T-helper 2 cell treated with Interferon-gamma antibody and Interleukin-4, amounts not matched to agents 5 μg/mL and 100 μg/mL, for 36 hours (primary cell): ENCODE measurements around the gene FAM241A.

ENCODE experiments used
- DNase-seq: peaks from one replicate; pipeline ENCODE4 v3.0.0; 2021; ENCODE audit warnings: low spot score
- H3K27ac Mint-ChIP-seq: one replicate; pipeline ENCODE4 v1.8.0; 2021; ENCODE audit warnings: mild to moderate bottlenecking, mixed read lengths
- H3K27me3 Mint-ChIP-seq: one replicate; pipeline ENCODE4 v1.8.0; 2021; ENCODE audit warnings: low read depth, mixed read lengths
- H3K36me3 Mint-ChIP-seq: one replicate; pipeline ENCODE4 v1.8.0; 2021; ENCODE audit warnings: low read depth, mixed read lengths
- H3K4me1 Mint-ChIP-seq: one replicate; pipeline ENCODE4 v1.8.0; 2021; ENCODE audit warnings: low read depth, mixed read lengths
- H3K4me3 Mint-ChIP-seq: one replicate; pipeline ENCODE4 v1.8.0; 2022; ENCODE audit warnings: mild to moderate bottlenecking, moderate library complexity, mixed read lengths
- H3K9me3 Mint-ChIP-seq: one replicate; pipeline ENCODE4 v1.8.0; 2021; ENCODE audit warnings: mixed read lengths

FAM241A gene

GRCh38 chr4:112119353-112119783 is 25.9 kb upstream of the FAM241A start:
- H3K27ac Mint-ChIP-seq: peak overlapping the region; percentile 87
- peaks cover 4% of the 10 kb centered on the region for H3K27me3 Mint-ChIP-seq
- H3K4me1 Mint-ChIP-seq: peaks cover 16% of the 10 kb centered on the region
- peaks cover 5% of the 10 kb centered on the region for H3K36me3 Mint-ChIP-seq
- H3K9me3 Mint-ChIP-seq: peaks cover 8% of the 10 kb centered on the region
- H3K4me3 Mint-ChIP-seq: peak overlapping the region; percentile 60
- DNase-seq: peak; percentile 34

DNA sequence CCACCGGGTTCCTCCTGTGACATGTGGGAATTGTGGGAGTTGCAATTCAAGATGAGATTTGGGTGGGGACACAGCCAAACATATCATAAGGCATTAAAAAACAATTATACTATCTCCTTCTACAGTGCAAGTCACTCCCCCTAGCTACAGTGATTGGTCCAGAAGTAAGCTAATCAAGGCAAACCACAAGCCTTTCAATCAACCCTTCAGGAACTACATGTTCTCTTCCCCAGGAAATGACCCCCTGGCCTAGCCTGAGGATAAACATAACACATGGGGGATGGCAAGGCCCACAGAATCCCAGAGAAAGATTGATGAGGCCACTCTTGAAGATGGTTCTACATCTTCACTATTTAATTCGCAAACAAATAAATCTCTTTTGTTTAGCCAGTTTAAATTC is 25.2 kb upstream of the FAM241A start:
- Mint-ChIP-seq H3K4me1 (peaks cover 16% of the 10 kb centered on the region), H3K36me3 (peaks cover 5% of the 10 kb centered on the region), H3K27me3 (peaks cover 10% of the 10 kb centered on the region), H3K4me3 (peak overlapping the region; percentile 60), H3K9me3 (peaks cover 8% of the 10 kb centered on the region), H3K27ac (peak overlapping the region; percentile 87)
- no peak for DNase-seq

- Mint-ChIP-seq H3K4me1 (peaks cover 5% of the 10 kb centered on the region), H3K27me3 (peaks cover 30% of the 10 kb centered on the region), H3K27ac (no peak overlapping the region)
Observed at GRCh38 chr4:112125416-112125815, 19.8 kb upstream of the FAM241A start.

GRCh38 chr4:112127048-112127637 is 18.1 kb upstream of the FAM241A start:
- Mint-ChIP-seq H3K36me3 (no peaks in the 10 kb centered on the region), H3K4me3 (no peak overlapping the region), H3K4me1 (peaks cover 2% of the 10 kb centered on the region), H3K9me3 (no peaks in the 10 kb centered on the region), H3K27ac (no peak overlapping the region), H3K27me3 (peaks cover 30% of the 10 kb centered on the region)
- no peak for DNase-seq

More at GRCh38 chr4:112125416-112125815, 19.8 kb upstream of the FAM241A start:
- Mint-ChIP-seq H3K9me3 (peaks cover 2% of the 10 kb centered on the region), H3K36me3 (peaks cover 1% of the 10 kb centered on the region), H3K4me3 (no peak overlapping the region)
- no peak for DNase-seq

- H3K4me3 Mint-ChIP-seq: no peak overlapping the region
- peaks cover 2% of the 10 kb centered on the region for H3K4me1 Mint-ChIP-seq
- DNase-seq: no peak
- no peaks in the 10 kb centered on the region for H3K9me3 Mint-ChIP-seq
- no peak overlapping the region for H3K27ac Mint-ChIP-seq
- H3K27me3 Mint-ChIP-seq: peaks cover 32% of the 10 kb centered on the region
- H3K36me3 Mint-ChIP-seq: no peaks in the 10 kb centered on the region
Observed at GRCh38 chr4:112127803-112128202, 17.5 kb upstream of the FAM241A start.

DNA sequence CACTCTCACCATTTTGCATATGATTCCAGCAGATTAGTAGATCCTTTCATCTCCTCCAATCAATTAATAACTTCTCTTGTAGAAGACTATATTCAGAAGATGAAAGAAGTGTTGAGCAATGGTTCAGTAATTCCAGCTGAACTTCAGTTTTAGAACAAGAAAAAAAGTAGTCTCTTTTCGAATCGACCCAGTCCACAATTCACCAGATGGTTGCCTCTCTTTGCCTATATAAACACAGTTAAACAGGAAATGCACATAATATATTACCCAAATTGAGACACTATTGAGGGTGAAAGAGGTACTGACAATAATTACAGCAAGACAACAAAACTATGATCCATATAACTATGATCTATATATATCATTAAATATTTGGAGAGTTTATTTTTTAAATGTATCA is 16.8 kb upstream of the FAM241A start:
- Mint-ChIP-seq H3K4me1 (peaks cover 2% of the 10 kb centered on the region), H3K27ac (no peak overlapping the region), H3K27me3 (peaks cover 35% of the 10 kb centered on the region), H3K36me3 (no peaks in the 10 kb centered on the region), H3K9me3 (no peaks in the 10 kb centered on the region), H3K4me3 (no peak overlapping the region)
- no peak for DNase-seq

- Mint-ChIP-seq H3K4me1 (peaks cover 2% of the 10 kb centered on the region), H3K27ac (no peak overlapping the region), H3K9me3 (no peaks in the 10 kb centered on the region)
Observed at GRCh38 chr4:112130906-112131305, 14.3 kb upstream of the FAM241A start.

DNA sequence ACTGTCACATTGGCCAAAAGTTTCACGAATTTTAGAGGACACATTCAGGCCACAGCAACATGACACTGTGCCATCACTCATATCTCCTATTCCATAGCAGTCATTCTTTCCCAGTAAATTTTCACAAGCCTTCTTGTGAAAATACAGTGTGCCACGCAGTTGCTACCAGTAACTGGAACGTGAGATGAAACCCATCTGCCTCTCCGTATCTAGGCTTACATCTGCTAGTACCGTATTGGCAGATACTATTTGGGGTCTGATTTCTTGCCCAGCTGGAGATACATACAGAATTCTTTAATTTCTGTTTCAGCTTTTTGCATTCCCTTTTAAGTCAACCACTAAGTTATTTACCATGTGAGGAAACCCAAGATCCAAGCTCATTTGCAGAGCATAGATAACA is 8.7 kb upstream of the FAM241A start:
- Mint-ChIP-seq H3K27me3 (peaks cover 27% of the 10 kb centered on the region), H3K36me3 (no peaks in the 10 kb centered on the region), H3K4me3 (no peak overlapping the region), H3K9me3 (no peaks in the 10 kb centered on the region), H3K4me1 (peaks cover 5% of the 10 kb centered on the region), H3K27ac (no peak overlapping the region)
- DNase-seq: no peak

More at GRCh38 chr4:112130906-112131305, 14.3 kb upstream of the FAM241A start:
- Mint-ChIP-seq H3K4me3 (no peak overlapping the region), H3K36me3 (no peaks in the 10 kb centered on the region), H3K27me3 (peaks cover 29% of the 10 kb centered on the region)
- DNase-seq: no peak

GRCh38 chr4:112138538-112138937 is 6.7 kb upstream of the FAM241A start:
- H3K36me3 Mint-ChIP-seq: no peaks in the 10 kb centered on the region
- peaks cover 5% of the 10 kb centered on the region for H3K4me1 Mint-ChIP-seq
- peaks cover 21% of the 10 kb centered on the region for H3K27me3 Mint-ChIP-seq
- DNase-seq: no peak
- no peak overlapping the region for H3K27ac Mint-ChIP-seq
- H3K4me3 Mint-ChIP-seq: no peak overlapping the region
- no peaks in the 10 kb centered on the region for H3K9me3 Mint-ChIP-seq

DNA sequence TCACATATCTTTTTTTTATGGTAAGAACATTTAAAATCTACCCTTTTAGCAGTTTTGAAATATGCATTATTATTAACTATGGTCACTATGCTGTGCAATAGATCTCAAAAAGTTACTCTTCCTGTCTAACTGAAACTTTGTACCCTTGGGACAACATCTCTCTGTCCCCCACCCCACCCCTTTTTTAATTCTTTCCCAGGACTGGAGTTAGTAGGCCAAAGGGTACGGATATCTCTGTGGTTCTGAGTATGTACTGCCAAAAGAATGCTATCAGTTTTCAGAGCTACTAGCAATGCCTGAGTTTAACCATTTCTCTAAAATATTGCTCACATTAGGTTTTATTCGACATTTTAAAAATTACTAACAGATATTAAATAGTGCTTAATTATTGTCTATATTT is 4.7 kb upstream of the FAM241A start:
- H3K27ac Mint-ChIP-seq: no peak overlapping the region
- peaks cover 14% of the 10 kb centered on the region for H3K27me3 Mint-ChIP-seq
- peaks cover 17% of the 10 kb centered on the region for H3K4me1 Mint-ChIP-seq
- H3K9me3 Mint-ChIP-seq: no peaks in the 10 kb centered on the region
- H3K4me3 Mint-ChIP-seq: no peak overlapping the region
- H3K36me3 Mint-ChIP-seq: no peaks in the 10 kb centered on the region
- no peak for DNase-seq

DNA sequence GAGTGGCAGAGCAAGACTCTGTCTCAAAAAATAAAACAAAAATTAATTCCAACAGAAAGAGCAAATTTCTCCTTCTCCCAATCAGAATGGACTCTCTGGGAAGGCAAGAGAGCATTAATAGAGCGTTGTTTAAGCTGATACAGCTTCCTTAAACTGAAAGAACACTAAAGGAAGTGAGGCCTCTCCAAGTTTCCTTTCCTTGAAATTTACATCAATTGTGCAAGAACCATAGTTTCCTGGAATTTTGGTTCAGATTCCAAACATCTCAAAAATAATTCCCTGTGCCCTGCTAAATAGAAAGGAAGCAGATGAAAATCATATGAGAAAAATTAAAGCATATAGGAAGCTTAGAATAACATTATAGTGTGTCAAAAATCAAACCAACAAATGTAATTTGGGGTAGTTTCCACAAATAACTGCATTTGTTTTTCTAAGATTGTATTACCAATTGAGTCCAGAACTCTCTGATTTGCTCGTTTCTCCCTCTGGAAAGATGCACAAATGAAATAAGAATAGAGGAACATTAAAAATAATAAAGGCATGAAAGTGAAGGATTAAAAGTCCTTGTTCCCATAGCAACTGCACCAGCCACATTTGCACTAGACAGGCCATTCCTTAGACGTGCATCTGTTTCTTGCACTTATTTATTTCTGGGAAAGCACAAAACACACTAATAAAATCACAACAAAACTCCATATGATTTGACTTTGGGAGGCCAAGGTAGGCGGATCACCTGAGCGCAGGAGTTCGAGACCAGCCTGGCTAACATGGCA is 3.7 kb upstream of the FAM241A start:
- Mint-ChIP-seq H3K4me1 (peaks cover 20% of the 10 kb centered on the region), H3K27me3 (peaks cover 8% of the 10 kb centered on the region), H3K36me3 (no peaks in the 10 kb centered on the region), H3K9me3 (no peaks in the 10 kb centered on the region), H3K27ac (no peak overlapping the region), H3K4me3 (no peak overlapping the region)
- DNase-seq: no peak

DNA sequence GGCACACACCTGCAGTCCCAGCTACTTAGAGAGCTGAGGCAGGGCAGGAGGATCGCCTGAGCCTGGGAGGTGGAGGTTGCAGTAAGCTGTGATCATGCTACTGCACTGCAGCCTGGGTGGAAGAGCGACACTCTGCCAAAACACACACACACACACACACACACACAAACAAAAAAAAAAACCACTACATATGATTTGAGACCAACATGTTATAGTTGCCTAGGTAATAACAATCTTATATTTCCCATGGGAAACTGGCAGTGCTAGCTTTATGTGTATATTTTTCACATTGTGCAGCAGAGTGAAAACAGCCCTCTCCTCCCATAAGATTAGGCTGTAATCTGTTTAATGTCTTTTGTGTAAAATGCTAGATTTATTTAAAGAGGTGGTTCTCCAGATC is 3.1 kb upstream of the FAM241A start:
- Mint-ChIP-seq H3K4me1 (peaks cover 25% of the 10 kb centered on the region), H3K4me3 (no peak overlapping the region)

GRCh38 chr4:112143781-112144180 is 1.5 kb upstream of the FAM241A start:
- no peaks in the 10 kb centered on the region for H3K9me3 Mint-ChIP-seq
- H3K4me3 Mint-ChIP-seq: no peak overlapping the region
- no peak overlapping the region for H3K27ac Mint-ChIP-seq
- H3K27me3 Mint-ChIP-seq: no peaks in the 10 kb centered on the region
- H3K36me3 Mint-ChIP-seq: no peaks in the 10 kb centered on the region
- DNase-seq: no peak
- H3K4me1 Mint-ChIP-seq: peaks cover 38% of the 10 kb centered on the region

More for the DNA sequence above, 3.1 kb upstream of the FAM241A start:
- no peaks in the 10 kb centered on the region for H3K36me3 Mint-ChIP-seq
- H3K27me3 Mint-ChIP-seq: peaks cover 4% of the 10 kb centered on the region
- no peak overlapping the region for H3K27ac Mint-ChIP-seq
- no peak for DNase-seq
- no peaks in the 10 kb centered on the region for H3K9me3 Mint-ChIP-seq

GRCh38 chr4:112144546-112145325 is 518 bp upstream of the FAM241A start:
- Mint-ChIP-seq H3K4me3 (peak overlapping the region; percentile 62), H3K27me3 (no peaks in the 10 kb centered on the region), H3K9me3 (no peaks in the 10 kb centered on the region), H3K4me1 (peaks cover 38% of the 10 kb centered on the region), H3K27ac (peak overlapping the region; percentile 76), H3K36me3 (no peaks in the 10 kb centered on the region)
- DNase-seq: no peak
